Heart right ventricle (tissue), 16 donors: ENCODE results near the gene GALNT3. TPM values are rescaled to one million over a fixed set of nuclear protein-coding genes. Genes with fewer than 3 reads are reported as not detected.

ENCODE experiments used
- ATAC-seq, 8 donors: fragments of 200-7000 bp; cut with Tn5 transposase; one replicate each; pipeline ENCODE4 v1.9.1; 2020; ENCODE audit warnings: mild to moderate bottlenecking in 8 of 8, moderate library complexity in 8 of 8, moderate number of reproducible peaks in 1 of 8
- DNase-seq, 2 donors: peaks; one replicate each; pipeline ENCODE4 v3.0.0-alpha.2; 2020
- H3K27ac ChIP-seq, 10 donors: fragments of 200-600 bp; sonication (generic) in 2 of 10; one replicate each; pipeline versions ENCODE4 v1.5.0 to v1.8.0; 2020 to 2022; ENCODE audit warnings: mild to moderate bottlenecking in 3 of 10
- H3K27me3 ChIP-seq, 7 donors: fragments of 200-600 bp; one replicate each; pipeline ENCODE4 v1.8.0; 2021 to 2022; ENCODE audit warnings: mild to moderate bottlenecking in 2 of 7
- H3K36me3 ChIP-seq, 9 donors: fragments of 200-600 bp; sonication (generic) in 1 of 9; one replicate each; pipeline versions ENCODE4 v1.5.0 to v1.8.0; 2020 to 2022; ENCODE audit warnings: mild to moderate bottlenecking in 2 of 9
- H3K4me1 ChIP-seq, 9 donors: fragments of 200-600 bp; sonication (generic) in 1 of 9; one replicate each; pipeline versions ENCODE4 v1.5.0 to v1.8.0; 2020 to 2022; ENCODE audit warnings: mild to moderate bottlenecking in 4 of 9
- H3K4me3 ChIP-seq, 10 donors: fragments of 200-600 bp; sonication (generic) in 2 of 10; one replicate each; pipeline versions ENCODE4 v1.5.0 to v1.8.0; 2020 to 2022; ENCODE audit warnings: mild to moderate bottlenecking in 7 of 10, moderate library complexity in 2 of 10
- H3K9me3 ChIP-seq, 11 donors: fragments of 200-600 bp in 10 of 11; sonication (generic) in 2 of 11; one replicate each; pipeline versions ENCODE4 v1.5.0 to v1.8.0; 2013 to 2022; ENCODE audit warnings: mild to moderate bottlenecking in 2 of 11, control low read depth in 1 of 11, moderate library complexity in 1 of 11
- WGBS, 2 donors: extraction: QIAGEN DNeasy Blood & Tissue Kit; methylation state at CpG; one replicate each; pipeline ENCODE4 v1.1.7; 2013; ENCODE audit warnings: inconsistent platforms in 1 of 2; 5-methylcytosine and 5-hydroxymethylcytosine counted together
- intact Hi-C, 10 donors: fragments of 100-400 bp; cut with DNase I; formaldehyde crosslinking; loops; one replicate each; pipeline versions ENCODE4 v1.11.1 to v1.14.2; 2022
- polyA plus RNA-seq, 2 donors: library from polyadenylated mRNA; stranded (reverse); fragments of 200-250 nt; gene quantifications; one replicate each; pipeline ENCODE4 v1.2.3, GENCODE V29; 2013
- total RNA-seq, 10 donors: library from RNA; stranded (reverse); fragmentation: NEBNext Ultra II Directional in 3 of 10; extraction: Animal tissue kit (Norgen Biotek cat#: 25700) in 3 of 10; gene quantifications; one replicate each; pipeline versions ENCODE4 v1.2.1 to v1.2.4, GENCODE V29; 2021 to 2023
- TF ChIP-seq, protein P1 (sequence below), 9 donors: fragments of 200-600 bp; sonication (generic) in 2 of 9; IDR thresholded peaks; one replicate each; pipeline versions ENCODE4 v1.5.0 to v1.8.0; 2021 to 2022; ENCODE audit warnings: antibody characterized with exemption in 9 of 9, mild to moderate bottlenecking in 5 of 9, moderate library complexity in 1 of 9
- donor health status: Arrhythmogenic right ventricular cardiomyopathy.
- donor health status: ischemic (EF 13 %, LVEDD 7.1; RV severe dilation, severe dysfunction).
- donor health status: healthy with polysubstance abuse.
- donor health status: DM: no; HTN: yes; CAD: no.
- donor health status: DM: no; HTN: no; CAD: no.
- donor health status: ischemic (EF 25% LVEDD 6.9; RV normal size, moderate dysfunction).
- donor health status: ischemic (EF 25% LVEDD 5.7; RV mildly dilated, moderate dysfunction).
- donor health status: healthy.
- donor health status: DM: yes; HTN: yes; CAD: no.
- donor health status: Ischemic cardiomyopathy.
- donor health status: ischemic (EF 35%, LVEDD 5.7; RV mildly dilated, moderate dysfunction).
- donor health status: nonischemic (EF 11% LVEDD 7.7; RV severe dilation, severe dysfunction).
- donor health status: DM: yes; HTN: yes; CAD: no.
- donor health status: PGD.
- donor health status: ischemic (EF 29% LVEDD 5.4; RV normal size, mild dysfunction).
- donor health status: nonischemic (EF 23%, LVEDD 6.1; RV moderate dilation, normal function).

GALNT3 gene
- total and polyA plus RNA-seq, 12 donors: 0.13 to 1.1 (median 0.27) TPM; not detected in 2

GRCh38 chr2:165815299-165816141, 21.5 kb upstream of the GALNT3 start:
- H3K4me3 ChIP-seq: no peak overlapping the region
- DNase-seq (no peak), ATAC-seq (no peak)
- no peak overlapping the region for H3K27ac ChIP-seq
- intact Hi-C loops: no loop called here
- no peaks in the 10 kb centered on the region for H3K36me3 ChIP-seq
- peaks cover 0 to 11% (median 0%) of the 10 kb centered on the region in 9 donors for H3K4me1 ChIP-seq
- no peaks in the 10 kb centered on the region for H3K9me3 ChIP-seq
- H3K27me3 ChIP-seq: no peaks in the 10 kb centered on the region
- WGBS, 2 donors: 92 to 96% methylated on average over 2 of the region's 2 CpGs
- TF ChIP-seq, protein P1, sequence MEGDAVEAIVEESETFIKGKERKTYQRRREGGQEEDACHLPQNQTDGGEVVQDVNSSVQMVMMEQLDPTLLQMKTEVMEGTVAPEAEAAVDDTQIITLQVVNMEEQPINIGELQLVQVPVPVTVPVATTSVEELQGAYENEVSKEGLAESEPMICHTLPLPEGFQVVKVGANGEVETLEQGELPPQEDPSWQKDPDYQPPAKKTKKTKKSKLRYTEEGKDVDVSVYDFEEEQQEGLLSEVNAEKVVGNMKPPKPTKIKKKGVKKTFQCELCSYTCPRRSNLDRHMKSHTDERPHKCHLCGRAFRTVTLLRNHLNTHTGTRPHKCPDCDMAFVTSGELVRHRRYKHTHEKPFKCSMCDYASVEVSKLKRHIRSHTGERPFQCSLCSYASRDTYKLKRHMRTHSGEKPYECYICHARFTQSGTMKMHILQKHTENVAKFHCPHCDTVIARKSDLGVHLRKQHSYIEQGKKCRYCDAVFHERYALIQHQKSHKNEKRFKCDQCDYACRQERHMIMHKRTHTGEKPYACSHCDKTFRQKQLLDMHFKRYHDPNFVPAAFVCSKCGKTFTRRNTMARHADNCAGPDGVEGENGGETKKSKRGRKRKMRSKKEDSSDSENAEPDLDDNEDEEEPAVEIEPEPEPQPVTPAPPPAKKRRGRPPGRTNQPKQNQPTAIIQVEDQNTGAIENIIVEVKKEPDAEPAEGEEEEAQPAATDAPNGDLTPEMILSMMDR (IDR thresholded peaks at IDR 0.05): no peak

DNA sequence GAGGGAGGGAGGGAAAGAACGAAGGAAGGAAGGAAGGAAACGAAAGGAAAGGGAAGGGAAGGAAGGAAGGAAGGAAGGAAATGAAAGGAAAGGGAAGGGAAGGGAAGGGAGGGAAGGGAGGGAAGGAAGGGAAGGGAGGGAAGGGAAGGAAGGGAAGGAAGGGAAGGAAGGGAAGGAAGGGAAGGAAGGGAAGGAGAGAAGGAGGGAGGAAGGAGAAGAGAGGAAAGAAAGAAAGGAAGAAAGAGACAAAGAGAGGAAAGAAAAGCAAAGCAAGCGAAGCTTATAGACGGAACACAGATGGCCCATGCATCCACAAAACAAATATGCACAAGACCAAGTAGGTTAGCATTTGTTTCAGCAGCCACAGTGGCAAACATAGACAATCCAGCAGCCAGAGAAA, 20.4 kb upstream of the GALNT3 start:
- 74 to 94% methylated on average over 4 of the region's 4 CpGs for WGBS, 2 donors

DNA sequence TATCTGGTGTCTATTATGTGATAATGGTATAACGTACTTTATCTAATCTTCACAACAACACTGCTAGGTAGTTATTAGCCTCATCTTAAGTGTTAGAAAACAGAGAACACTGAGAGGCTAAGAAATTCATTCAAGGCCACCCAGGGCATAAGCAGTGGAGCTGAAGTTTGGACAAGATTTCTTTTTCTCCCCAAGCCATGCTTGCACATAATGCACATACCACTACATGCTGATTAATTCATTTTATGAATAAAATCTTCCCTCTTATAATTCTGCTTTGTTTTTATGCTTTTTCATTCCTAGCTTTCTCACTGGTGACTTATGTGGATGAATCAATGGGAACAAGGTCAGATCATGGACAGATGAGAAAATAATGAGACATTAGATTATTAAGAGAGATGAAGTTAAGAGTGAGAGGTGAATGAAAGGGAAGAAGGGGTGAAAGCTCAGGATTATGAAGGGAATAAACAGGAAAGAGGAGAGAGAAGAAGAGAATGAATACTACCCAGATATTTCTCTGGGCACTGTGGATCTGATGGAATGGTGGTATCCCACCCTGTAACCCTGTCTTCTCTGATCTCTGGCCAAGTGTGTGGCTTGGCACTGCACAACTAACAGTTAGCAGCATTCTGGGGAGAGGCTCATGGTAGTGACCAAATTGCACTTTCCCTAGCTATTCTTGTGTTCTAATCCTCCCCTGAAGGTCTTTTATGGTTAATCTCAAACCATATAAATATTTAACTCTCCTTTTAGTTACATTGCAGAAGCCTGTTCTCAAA, 17.7 kb upstream of the GALNT3 start:
- Histone ChIP-seq H3K27ac (no peak overlapping the region), H3K27me3 (no peaks in the 10 kb centered on the region), H3K36me3 (no peaks in the 10 kb centered on the region), H3K9me3 (no peaks in the 10 kb centered on the region), H3K4me1 (peaks cover 0 to 7% (median 0%) of the 10 kb centered on the region in 9 donors), H3K4me3 (no peak overlapping the region)
- intact Hi-C loops: no loop called here
- no peak for ATAC-seq
- DNase-seq: no peak
- WGBS, 2 donors: 43 to 54% methylated on average over 1 of the region's 1 CpG
- TF ChIP-seq, protein P1 (IDR thresholded peaks at IDR 0.05): no peak

More for the DNA sequence above, 20.4 kb upstream of the GALNT3 start:
- H3K9me3 ChIP-seq: no peaks in the 10 kb centered on the region
- peaks cover 0 to 7% (median 0%) of the 10 kb centered on the region in 9 donors for H3K4me1 ChIP-seq
- no peak for ATAC-seq
- intact Hi-C loops: no loop called here
- no peaks in the 10 kb centered on the region for H3K36me3 ChIP-seq
- TF ChIP-seq, protein P1 (IDR thresholded peaks at IDR 0.05): no peak
- no peaks in the 10 kb centered on the region for H3K27me3 ChIP-seq
- no peak for DNase-seq
- H3K4me3 ChIP-seq: no peak overlapping the region
- no peak overlapping the region for H3K27ac ChIP-seq

GRCh38 chr2:165810418-165810817, 16.4 kb upstream of the GALNT3 start:
- DNase-seq (no peak), ATAC-seq (no peak)
- TF ChIP-seq, protein P1 (IDR thresholded peaks at IDR 0.05): no peak
- no peak overlapping the region for H3K4me3 ChIP-seq
- no peaks in the 10 kb centered on the region for H3K9me3 ChIP-seq
- H3K27me3 ChIP-seq: no peaks in the 10 kb centered on the region
- H3K27ac ChIP-seq: no peak overlapping the region
- 85 to 88% methylated on average over 9 of the region's 9 CpGs for WGBS, 2 donors
- intact Hi-C loops: no loop called here
- peaks cover 0 to 4% (median 0%) of the 10 kb centered on the region in 9 donors for H3K4me1 ChIP-seq
- no peaks in the 10 kb centered on the region for H3K36me3 ChIP-seq
